GM12872 (cell line): Measurements from ENCODE around the gene OCIAD1.

ENCODE experiments used
- CTCF ChIP-seq: IDR thresholded peaks from 3 replicates; pipeline ENCODE4 v1.5.1; 2011; ENCODE audit warnings: low read depth, mild to moderate bottlenecking, low read length, moderate library complexity; ENCODE audit not compliant: insufficient read depth

OCIAD1 gene

GRCh38 chr4:48830706-48831531 lies at the start of gene OCIAD1:
OCIAD1 (plus strand) TSS chr4:48831088; CDS start chr4:48832625, 1,537 bp downstream.
- no peak for TF ChIP-seq CTCF

GRCh38 chr4:48781968-48782367 lies 48.9 kb upstream of the OCIAD1 start:
- no peak for TF ChIP-seq CTCF

- TF ChIP-seq CTCF: no peak
Measured at GRCh38 chr4:48785302-48785701, 45.6 kb upstream of the OCIAD1 start.

- TF ChIP-seq CTCF: no peak
Measured at GRCh38 chr4:48786549-48786948, 44.3 kb upstream of the OCIAD1 start.

GRCh38 chr4:48787056-48787455 lies 43.8 kb upstream of the OCIAD1 start:
- TF ChIP-seq CTCF: no peak

- no peak for TF ChIP-seq CTCF
Measured at GRCh38 chr4:48790561-48790960, 40.3 kb upstream of the OCIAD1 start.

- no peak for TF ChIP-seq CTCF
Measured at GRCh38 chr4:48791313-48791712, 39.6 kb upstream of the OCIAD1 start.
